Stomach (tissue), 9 donors: Measurements from ENCODE around the gene MTCL1. TPM values are rescaled to one million over a fixed set of nuclear protein-coding genes. Genes with fewer than 3 reads are reported as not detected.

Experiments used
- DNase-seq, 2 donors: peaks; one replicate each; pipeline versions ENCODE4 v3.0.0 to v3.0.0-alpha.2; 2013 to 2019
- H3K27ac ChIP-seq, 5 donors: fragments of 200-600 bp in 4 of 5; sonication (generic) in 4 of 5; one replicate each; pipeline ENCODE4 v1.5.1; 2013 to 2019; ENCODE audit warnings: mild to moderate bottlenecking in 1 of 5, moderate library complexity in 1 of 5
- H3K27me3 ChIP-seq, 3 donors: fragments of 200-600 bp; sonication (generic); one replicate each; pipeline ENCODE4 v1.5.1; 2017 to 2019; ENCODE audit warnings: mixed run types in 1 of 3
- H3K36me3 ChIP-seq, 4 donors: fragments of 200-600 bp; sonication (generic); 1 replicate in 3 of 4; 2 replicates in 1 of 4; pipeline ENCODE4 v1.5.1; 2016 to 2019
- H3K4me1 ChIP-seq, 4 donors: fragments of 200-600 bp; sonication (generic); one replicate each; pipeline ENCODE4 v1.5.1; 2016 to 2019
- H3K4me3 ChIP-seq, 4 donors: fragments of 200-600 bp; sonication (generic) in 3 of 4; one replicate each; pipeline ENCODE4 v1.5.1; 2016 to 2019; ENCODE audit warnings: mild to moderate bottlenecking in 1 of 4
- H3K9me3 ChIP-seq, 4 donors: fragments of 200-600 bp; sonication (generic); one replicate each; pipeline ENCODE4 v1.5.1; 2016 to 2019
- CTCF ChIP-seq, 7 experiments: fragments of 450-650 bp in 4 of 7; fragments of 200-600 bp in 3 of 7; sonication (generic) in 3 of 7; IDR thresholded peaks; one replicate each; pipeline ENCODE4 v1.5.1; 2016 to 2019; ENCODE audit warnings: antibody characterized with exemption in 7 of 7, control low read depth in 2 of 7, mild to moderate bottlenecking in 1 of 7
- EP300 ChIP-seq: sonication (generic); formaldehyde crosslinking; IDR thresholded peaks from one replicate; pipeline ENCODE4 v1.6.1; 2017; ENCODE audit warnings: antibody characterized with exemption
- POLR2A ChIP-seq, 4 donors: fragments of 450-650 bp; IDR thresholded peaks; one replicate each; pipeline ENCODE4 v1.6.1; 2016; ENCODE audit warnings: antibody characterized with exemption in 4 of 4, control low read depth in 2 of 4, mild to moderate bottlenecking in 1 of 4, moderate library complexity in 1 of 4
- POLR2AphosphoS5 ChIP-seq, 3 donors: sonication (generic); formaldehyde crosslinking; IDR thresholded peaks; one replicate each; pipeline ENCODE4 v1.6.1; 2016; ENCODE audit warnings: antibody characterized with exemption in 3 of 3
- WGBS, 5 donors: extraction: QIAGEN DNeasy Blood & Tissue Kit in 3 of 5; methylation state at CpG; one replicate each; pipeline versions ENCODE4 v1.1.5 to v1.1.7; 2013 to 2018; 5-methylcytosine and 5-hydroxymethylcytosine counted together
- intact Hi-C: fragments of 100-400 bp; cut with DNase I; formaldehyde crosslinking; loops from one replicate; pipeline ENCODE4 v1.15.1; 2023; ENCODE audit warnings: low total_unique reads
- polyA plus RNA-seq, 3 donors: library from polyadenylated mRNA; stranded (reverse); fragments of 200-250 nt; gene quantifications; one replicate each; pipeline ENCODE4 v1.2.3, GENCODE V29; 2013
- total RNA-seq, 5 donors: library from RNA; depleted of rRNA; stranded (reverse); fragments of >200 nt; gene quantifications; one replicate each; pipeline versions ENCODE4 v1.1.0 to v1.2.3, GENCODE V29; 2014 to 2016
- donor health status: healthy with polysubstance abuse.
- donor health status: Bipolar disorder and iron deficiency.
- donor health status: healthy.

MTCL1 gene
- total and polyA plus RNA-seq, 8 donors, result 2.3 to 225 (median 20.5) TPM

- no peak overlapping the region for H3K27ac ChIP-seq
- H3K36me3 ChIP-seq, result no peaks in the 10 kb centered on the region
- H3K4me1 ChIP-seq, result no peaks in the 10 kb centered on the region
- H3K9me3 ChIP-seq, result no peaks in the 10 kb centered on the region
- DNase-seq, result no peak
- WGBS, 5 donors, result 46 to 65% (median 61%) methylated on average over 2 of the region's 2 CpGs
- no peaks in the 10 kb centered on the region for H3K27me3 ChIP-seq
- no peak overlapping the region for H3K4me3 ChIP-seq
- TF ChIP-seq CTCF (IDR thresholded peaks at IDR 0.05), result no peak
- no peak for TF ChIP-seq POLR2AphosphoS5 (IDR thresholded peaks at IDR 0.05)
- TF ChIP-seq EP300, result no peak
- TF ChIP-seq POLR2A (IDR thresholded peaks at IDR 0.05), result no peak
- intact Hi-C loops, result no loop called here
These were observed 149.6 kb downstream of the MTCL1 start for GRCh38 chr18:8854962-8855361.

GRCh38 chr18:8856212-8856611, 150.9 kb downstream of the MTCL1 start:
- intact Hi-C loops, result no loop called here
- no peak overlapping the region for H3K27ac ChIP-seq
- WGBS, 5 donors, result 85 to 88% (median 88%) methylated on average over 8 of the region's 8 CpGs
- DNase-seq, result no peak
- no peaks in the 10 kb centered on the region for H3K27me3 ChIP-seq
- H3K4me3 ChIP-seq, result no peak overlapping the region
- H3K36me3 ChIP-seq, result no peaks in the 10 kb centered on the region
- TF ChIP-seq CTCF (IDR thresholded peaks at IDR 0.05) (no peak), POLR2A (IDR thresholded peaks at IDR 0.05) (no peak), EP300 (no peak), POLR2AphosphoS5 (IDR thresholded peaks at IDR 0.05) (no peak)
- H3K9me3 ChIP-seq, result no peaks in the 10 kb centered on the region
- H3K4me1 ChIP-seq, result no peaks in the 10 kb centered on the region

- Histone ChIP-seq H3K27ac (no peak overlapping the region), H3K4me3 (no peak overlapping the region), H3K9me3 (no peaks in the 10 kb centered on the region), H3K36me3 (no peaks in the 10 kb centered on the region), H3K27me3 (no peaks in the 10 kb centered on the region), H3K4me1 (no peaks in the 10 kb centered on the region)
- 94 to 96% (median 94%) methylated on average over 25 to 34 of the region's 34 CpGs for WGBS, 5 donors
- no peak for DNase-seq
- intact Hi-C loops, result no loop called here
- TF ChIP-seq CTCF (IDR thresholded peaks at IDR 0.05) (no peak), EP300 (no peak), POLR2A (IDR thresholded peaks at IDR 0.05) (no peak), POLR2AphosphoS5 (IDR thresholded peaks at IDR 0.05) (no peak)
These were observed 151.5 kb downstream of the MTCL1 start for GRCh38 chr18:8856769-8857393.

- H3K9me3 ChIP-seq, result no peaks in the 10 kb centered on the region
- no peaks in the 10 kb centered on the region for H3K27me3 ChIP-seq
- H3K4me3 ChIP-seq, result no peak overlapping the region
- H3K36me3 ChIP-seq, result no peaks in the 10 kb centered on the region
- 87 to 97% (median 93%) methylated on average over 4 of the region's 4 CpGs for WGBS, 5 donors
- intact Hi-C loops, result no loop called here
- DNase-seq, result no peak
- TF ChIP-seq POLR2A (IDR thresholded peaks at IDR 0.05) (no peak), POLR2AphosphoS5 (IDR thresholded peaks at IDR 0.05) (no peak), CTCF (IDR thresholded peaks at IDR 0.05) (no peak), EP300 (no peak)
- H3K27ac ChIP-seq, result no peak overlapping the region
- H3K4me1 ChIP-seq, result no peaks in the 10 kb centered on the region
These were observed 152.4 kb downstream of the MTCL1 start for GRCh38 chr18:8857806-8858205.
